DMS53 treated with DMSO at 0.1 percent for 48 hours (cell line): ENCODE results near the gene CISD3.

Source experiments
- DNase-seq: peaks from one replicate; lab custom pipeline; 2025; ENCODE audit not compliant: unreplicated experiment; lab: John Stamatoyannopoulos, UW

CISD3 gene

DNA sequence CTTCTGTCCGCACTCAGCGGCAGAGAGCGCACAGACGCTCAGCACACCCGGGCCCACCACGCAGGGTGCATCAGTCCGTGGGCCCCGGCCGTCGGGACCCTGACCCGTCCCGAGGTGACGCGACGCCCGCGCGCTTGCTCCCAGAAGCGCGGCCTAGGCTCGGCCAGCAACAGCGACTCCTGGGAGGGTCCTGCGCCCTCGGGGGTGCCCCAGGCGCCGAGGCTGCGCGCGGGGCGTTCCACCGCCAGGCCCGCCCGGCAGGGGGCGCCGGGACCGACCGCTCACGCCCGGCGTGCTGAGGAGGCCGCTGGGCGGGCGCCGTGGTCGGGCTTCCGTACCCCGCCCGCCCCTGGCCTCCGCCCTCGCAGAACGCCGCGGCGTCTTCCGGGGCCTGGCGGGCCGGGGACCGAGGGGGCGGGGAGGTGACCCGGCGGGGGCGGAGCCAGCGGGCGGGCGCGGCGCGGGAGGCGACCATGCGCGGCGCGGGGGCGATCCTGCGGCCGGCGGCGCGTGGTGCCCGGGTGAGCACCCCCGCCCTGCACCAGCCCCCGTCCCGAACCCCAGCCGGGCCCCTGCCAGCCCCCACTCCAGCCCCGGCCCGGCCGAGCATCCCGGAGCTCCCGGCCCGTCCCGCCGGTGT, at the start of gene CISD3:
CISD3 (plus strand) TSS at position 456 of the 640 bp plus-strand sequence; CDS start at position 474, 18 bp downstream.
- peak; percentile 25 for DNase-seq

GRCh38 chr17:38681096-38681495, 49.0 kb upstream of the CISD3 start:
- DNase-seq = no peak

- DNase-seq = no peak
Observed at GRCh38 chr17:38685491-38685890, 44.6 kb upstream of the CISD3 start.

DNA sequence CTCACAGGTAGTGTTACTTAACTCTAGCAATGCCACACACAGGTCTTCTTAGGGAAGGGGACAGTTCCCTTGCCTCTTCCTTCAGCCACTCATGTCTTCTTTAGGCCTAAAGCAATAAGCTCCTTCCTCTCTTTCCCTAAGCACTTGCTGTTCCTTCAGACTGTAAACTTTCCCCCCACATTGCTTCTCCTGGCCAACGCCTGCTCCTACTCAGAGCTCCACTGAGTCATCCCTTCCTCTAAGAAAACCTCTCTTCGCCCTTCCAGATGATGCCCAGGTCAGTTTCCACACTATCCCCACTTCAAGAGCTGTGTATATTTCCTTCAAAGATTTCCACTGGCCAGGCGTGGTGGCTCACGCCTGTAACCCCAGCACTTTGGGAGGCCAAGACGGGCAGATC, 42.9 kb upstream of the CISD3 start:
- no peak for DNase-seq

DNA sequence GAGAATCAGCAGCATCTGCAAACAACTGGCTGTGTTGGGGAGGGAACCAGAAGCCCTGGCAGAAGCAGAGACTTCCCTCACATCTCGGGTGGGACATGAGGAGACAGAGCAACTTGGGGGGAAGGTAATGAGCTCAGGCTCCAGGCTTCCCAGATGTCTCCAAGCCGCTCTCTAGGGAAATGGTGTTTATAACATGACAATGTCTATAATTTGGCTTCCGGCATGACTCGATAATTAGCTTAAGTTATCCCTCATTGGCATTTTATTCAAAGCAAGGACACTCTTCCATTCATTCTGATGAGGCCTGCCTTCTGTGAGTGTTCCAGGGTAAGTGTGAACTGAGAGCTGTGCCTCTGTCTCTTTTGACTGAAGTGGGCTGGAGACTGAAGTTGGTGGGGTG, 39.8 kb upstream of the CISD3 start:
- DNase-seq = no peak

DNA sequence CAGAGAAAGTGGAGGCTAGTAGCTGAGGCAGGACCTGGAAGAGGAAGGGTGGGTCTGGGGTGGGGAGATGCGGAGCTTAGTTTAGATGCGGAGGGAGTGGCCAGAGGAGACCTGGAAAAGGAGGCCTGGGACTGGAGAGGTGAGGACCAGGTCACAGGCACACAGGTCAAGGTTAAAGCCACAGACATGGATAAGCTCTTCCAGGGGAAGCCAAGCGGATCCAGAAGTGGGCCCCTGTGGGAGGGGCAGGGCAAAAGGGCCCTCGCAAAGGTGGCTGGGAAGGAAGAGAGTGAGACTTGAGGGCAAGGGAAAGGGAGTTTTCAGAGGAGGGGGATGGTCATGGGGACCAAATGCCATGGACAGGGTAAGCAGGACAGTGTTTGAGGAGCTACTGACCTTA, 39.0 kb upstream of the CISD3 start:
- no peak for DNase-seq

DNA sequence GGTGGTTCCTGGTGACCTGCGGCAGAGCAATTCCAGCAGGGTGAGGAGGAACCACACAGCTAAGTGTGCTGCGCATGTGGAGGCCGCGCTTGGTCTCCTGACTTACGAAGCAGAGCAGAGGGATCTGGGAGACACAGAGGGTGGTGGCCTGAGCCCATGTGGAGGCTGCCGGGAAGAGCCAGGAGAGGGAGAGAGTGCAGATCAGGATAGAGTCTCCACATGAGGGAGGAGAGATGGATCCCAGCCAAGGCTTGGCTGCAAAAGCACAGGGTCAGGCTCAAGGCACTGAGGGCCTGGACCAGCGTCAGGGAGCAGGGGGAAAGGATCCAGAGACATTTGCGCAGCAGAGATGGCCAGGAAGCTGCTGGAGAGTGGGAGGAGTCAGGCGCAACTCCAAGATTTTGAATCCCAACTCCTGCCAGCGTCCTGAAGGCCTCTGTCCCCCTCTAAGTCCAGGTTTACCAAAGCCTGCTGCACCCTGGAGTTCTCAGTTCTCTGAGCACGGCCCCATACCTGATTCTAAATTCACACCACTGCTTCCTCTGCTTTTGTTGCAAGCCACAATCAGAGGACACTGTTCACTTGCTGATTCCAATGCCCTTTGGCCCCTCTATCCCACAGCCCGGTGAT, 36.3 kb upstream of the CISD3 start:
- DNase-seq = no peak

DNA sequence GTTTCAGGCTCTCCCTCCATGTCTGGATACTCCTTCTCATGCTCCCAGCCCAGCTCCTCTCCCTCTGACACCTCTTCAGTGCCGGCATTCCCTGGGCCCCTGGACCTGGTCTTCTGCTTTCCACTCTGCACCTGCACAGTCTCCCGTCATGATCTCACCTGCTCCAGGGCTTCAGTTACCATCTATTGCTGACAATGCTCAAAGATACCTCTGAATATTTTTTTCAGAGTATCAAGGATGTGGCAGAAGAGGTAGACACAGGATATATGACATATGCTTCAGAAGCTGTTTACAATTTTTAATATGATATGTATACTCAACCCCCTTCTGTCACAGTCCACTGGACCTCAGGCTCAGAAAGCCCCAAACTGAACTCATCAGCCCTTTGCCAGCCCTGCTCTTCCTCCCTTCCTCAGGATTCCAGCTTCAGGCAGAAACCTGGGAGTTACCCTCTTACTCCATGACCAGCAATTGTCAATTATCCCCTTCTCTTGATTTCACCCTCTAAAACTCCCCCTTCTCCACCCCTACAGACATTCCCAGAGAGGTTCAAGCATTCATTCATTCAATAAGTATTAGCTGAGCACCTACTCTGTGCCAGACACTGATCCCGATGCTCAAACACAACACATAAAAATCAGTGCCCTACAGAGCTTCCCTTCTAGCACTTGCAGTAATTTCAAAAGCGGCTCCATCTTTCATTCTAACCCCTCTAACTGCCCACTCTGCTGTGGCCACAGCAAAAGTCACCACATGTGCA, 32.9 kb upstream of the CISD3 start:
- DNase-seq = no peak

DNA sequence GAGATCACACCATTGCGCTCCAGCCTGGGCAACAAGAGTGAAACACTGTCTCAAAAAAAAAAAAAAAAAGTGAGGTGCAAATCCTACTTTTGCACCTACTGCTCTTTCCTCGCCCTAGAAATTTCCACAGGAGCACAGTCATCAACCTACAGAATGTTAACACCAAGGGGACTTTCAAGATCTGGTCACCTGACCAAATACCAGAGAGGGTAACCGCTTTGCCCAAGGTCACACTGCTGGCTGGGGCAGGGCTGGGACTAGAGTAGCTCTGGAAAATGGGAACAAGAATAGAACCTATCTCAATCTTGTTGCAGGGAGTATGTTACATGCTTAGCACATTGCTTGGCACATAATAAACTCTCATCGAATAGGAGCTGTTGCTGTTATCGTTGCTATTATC, 31.4 kb upstream of the CISD3 start:
- no peak for DNase-seq

DNA sequence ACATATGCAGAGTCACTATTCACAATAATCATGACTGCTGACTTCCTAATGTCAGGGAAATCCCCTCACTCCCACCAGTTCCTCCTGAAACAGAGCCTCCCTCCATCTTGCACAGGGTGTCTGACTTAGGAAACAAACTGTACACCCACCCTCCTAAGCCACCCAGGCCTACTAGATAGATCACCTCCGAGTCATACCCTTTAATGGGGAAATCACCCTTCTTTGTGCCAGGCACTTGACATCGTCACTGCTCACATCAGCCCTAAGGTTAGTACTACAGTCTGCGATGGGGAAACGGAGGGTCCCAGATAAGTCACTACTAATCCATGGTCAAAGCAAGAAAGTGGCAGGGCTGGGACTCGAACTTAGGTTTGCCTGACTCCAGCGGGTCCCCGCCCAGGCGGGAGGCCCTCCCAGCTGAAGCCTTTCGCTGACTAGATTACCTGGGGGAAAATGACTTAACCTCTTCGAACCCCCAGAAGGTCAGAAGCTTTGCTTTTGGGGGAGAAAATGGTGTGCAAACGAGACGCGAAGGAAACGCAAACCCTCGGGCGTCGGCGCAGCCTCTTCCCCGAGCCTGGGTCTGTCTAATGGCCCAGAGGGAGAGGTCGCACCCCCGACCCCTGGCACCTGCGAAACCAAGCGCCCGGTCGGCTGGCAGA, 28.5 kb upstream of the CISD3 start:
- DNase-seq = no peak

- peak; percentile 75 for DNase-seq
Observed at GRCh38 chr17:38702166-38702915, 27.8 kb upstream of the CISD3 start.

- DNase-seq = no peak
Observed at GRCh38 chr17:38702916-38703741, 27.0 kb upstream of the CISD3 start.

- DNase-seq = peak; percentile 94
Observed at GRCh38 chr17:38703742-38704605, 26.2 kb upstream of the CISD3 start.

DNA sequence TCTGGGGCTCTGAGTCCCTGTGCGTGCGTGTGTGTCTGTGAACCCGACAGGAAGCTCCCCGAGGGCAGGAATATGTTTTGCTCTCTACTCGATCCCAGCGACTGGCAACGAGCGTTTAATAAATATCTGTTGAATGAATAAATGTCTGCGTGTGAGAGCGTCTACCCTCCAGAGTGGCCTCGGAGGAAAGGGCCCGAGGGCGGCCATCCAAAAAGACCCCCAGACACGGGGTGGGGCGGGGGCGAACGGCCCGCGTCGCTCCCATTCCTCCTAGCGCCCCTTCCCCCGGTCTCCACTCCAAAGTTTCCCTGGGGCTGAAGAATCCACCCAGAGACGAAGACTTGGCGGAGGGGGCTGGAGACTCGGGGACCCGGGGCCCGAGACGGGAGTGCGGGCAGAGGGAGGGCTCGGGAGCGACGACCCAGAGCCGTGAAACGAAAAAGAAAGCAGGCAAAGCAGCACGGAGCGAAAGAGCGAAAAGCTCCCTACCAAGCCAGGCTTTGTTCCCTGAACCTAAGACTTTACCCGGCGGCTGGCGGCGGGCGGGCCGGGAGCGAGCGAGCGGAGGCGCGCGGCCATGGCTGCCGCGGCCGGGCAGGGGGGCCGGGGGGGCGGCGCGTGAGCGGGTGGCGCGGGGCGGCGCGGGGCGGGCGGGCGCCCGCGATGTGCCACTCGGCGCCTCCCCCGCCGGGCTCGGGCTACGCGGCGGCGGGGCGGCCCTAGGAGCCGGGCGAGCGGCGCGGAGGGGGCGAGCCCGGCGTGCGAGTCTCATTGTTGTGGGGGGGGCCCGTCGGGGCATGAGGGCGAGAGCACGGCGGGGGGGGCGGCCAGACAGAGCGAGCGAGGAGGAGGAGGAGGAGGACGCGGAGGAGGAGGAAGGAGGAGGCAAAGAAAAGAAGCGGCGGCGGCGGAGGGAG, 25.3 kb upstream of the CISD3 start, which contains the start of gene MLLT6:
MLLT6 (plus strand) TSS at position 668 of the 917 bp plus-strand sequence. CDS start 360 bp downstream, outside the sequence.
- DNase-seq = peak; percentile 50

DNA sequence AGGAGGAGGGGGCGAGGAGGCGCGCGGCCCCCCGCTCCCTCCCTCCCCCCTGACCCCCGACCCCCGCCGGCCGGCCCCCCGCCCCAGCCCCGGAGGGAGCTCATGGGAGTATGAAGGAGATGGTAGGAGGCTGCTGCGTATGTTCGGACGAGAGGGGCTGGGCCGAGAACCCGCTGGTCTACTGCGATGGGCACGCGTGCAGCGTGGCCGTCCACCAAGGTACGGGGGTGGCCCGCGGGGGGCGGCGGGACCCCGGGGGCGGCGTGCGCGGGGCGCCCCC, 24.7 kb upstream of the CISD3 start:
- no peak for DNase-seq

- no peak for DNase-seq
Observed at GRCh38 chr17:38705803-38706504, 24.2 kb upstream of the CISD3 start.

GRCh38 chr17:38706505-38707216, 23.5 kb upstream of the CISD3 start:
- DNase-seq = no peak
